HG03378 (cell line): ENCODE results near the gene TCF7.
A peak's percentile ranks its signal among the peaks of the same experiment; 100 is the strongest.

Source experiments
- ATAC-seq: cut with Tn5 transposase; IDR thresholded peaks from one replicate; pipeline ENCODE4 v1.9.1; 2021; ENCODE audit warnings: mild to moderate bottlenecking, moderate library complexity; ENCODE audit not compliant: unreplicated experiment

Gene TCF7

DNA sequence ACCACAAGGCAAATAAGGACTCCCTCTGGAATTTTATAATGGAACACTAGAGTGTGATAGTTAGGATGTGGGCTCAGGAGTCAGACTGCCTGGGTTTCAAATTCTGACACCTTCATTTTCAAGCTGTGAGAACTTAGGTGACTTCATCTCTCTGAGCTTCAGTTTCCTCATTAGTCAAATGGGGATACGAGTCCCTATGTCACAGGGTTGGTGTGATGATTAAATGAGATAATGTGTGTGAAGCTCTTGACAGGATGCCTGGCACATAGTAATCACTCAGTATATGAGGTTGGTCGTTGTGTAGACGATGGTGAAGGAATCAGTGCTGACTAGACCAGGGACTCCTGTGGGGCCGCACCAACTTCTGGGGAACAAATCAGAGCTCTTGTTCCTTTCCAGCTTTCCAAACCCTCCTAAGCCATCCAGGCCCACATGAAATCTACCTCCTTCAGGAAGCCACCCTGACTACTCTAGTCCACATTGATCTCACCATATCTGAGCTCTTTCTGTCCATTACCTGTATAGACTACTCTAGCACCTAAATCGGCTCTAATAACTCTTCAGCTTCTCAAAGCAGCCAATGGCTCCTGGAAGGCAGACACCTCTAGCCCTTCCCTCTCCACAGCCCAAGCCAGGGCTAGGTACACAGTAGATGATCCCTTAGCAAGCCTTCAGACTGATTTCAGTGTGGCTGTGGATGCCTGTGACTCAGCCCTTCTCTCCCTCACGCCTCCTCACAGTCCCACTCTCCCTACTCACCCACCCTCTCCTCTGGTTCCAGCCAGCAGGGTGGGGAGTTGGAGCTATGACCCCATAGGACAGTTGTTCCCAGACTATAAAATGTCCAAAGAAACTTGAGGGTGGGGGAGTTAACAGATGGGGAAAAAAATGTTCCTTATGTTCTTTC is 2.5 kb upstream of the TCF7 start:
- no peak for ATAC-seq

GRCh38 chr5:134112726-134113362 is 1.6 kb upstream of the TCF7 start:
- no peak for ATAC-seq

DNA sequence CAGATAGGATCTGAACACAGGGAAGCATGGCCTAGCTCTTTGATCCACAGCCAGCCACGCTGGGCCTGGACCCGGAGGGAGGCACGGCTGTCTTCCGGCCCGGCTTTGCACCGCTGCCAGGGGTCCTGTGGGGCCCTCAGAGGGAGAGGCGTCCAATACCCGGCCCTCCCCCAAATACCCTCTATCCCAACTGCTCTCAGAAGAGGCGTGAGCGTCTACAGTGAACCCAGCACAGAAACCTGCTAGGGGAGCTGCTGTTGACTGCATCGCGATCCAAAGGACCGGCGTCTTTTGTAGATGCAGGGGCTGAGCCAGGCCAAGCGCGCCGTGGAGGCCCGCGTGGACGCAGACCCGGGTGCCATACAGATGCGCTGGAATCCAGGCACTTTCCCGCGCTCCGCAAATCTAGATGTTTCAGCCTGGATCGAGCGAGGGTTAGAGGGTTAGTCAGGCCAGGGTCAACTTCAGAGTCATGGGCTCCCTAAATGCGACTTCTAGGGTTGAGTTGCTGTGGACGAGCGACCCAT is 1.1 kb upstream of the TCF7 start:
- ATAC-seq, result no peak

DNA sequence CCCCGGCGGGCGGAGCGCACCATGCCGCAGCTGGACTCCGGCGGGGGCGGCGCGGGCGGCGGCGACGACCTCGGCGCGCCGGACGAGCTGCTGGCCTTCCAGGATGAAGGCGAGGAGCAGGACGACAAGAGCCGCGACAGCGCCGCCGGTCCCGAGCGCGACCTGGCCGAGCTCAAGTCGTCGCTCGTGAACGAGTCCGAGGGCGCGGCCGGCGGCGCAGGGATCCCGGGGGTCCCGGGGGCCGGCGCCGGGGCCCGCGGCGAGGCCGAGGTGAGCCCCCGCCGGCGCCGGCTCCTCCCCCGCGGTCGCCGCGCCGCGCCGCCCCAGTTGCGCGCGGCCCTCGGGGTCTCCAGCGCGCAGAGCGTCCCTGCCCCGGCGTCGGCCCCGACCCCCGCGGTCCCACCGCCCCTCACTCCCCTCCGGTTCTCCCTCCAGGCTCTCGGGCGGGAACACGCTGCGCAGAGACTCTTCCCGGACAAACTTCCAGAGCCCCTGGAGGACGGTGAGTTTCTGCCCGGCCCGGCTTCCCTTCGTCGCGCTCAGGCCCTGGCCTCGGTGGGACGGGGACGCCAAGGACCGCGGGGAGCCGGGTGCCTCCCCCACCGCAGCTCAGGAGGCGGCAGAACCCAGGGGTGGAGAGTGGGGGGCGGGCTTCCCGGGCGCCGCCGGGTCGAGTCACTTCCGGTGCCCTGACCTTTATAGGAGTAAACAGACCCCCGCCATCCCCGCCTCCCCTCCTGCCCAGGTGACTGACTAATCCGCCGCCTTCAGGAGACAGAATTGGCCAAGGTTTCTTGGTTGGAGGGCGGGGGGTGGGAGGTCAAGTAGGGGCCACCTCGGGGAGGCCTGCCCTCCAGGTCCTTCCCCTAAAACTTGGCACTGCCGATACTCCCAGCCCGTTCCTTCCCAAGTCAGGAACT is 665 bp downstream of the TCF7 start:
- ATAC-seq, result no peak

DNA sequence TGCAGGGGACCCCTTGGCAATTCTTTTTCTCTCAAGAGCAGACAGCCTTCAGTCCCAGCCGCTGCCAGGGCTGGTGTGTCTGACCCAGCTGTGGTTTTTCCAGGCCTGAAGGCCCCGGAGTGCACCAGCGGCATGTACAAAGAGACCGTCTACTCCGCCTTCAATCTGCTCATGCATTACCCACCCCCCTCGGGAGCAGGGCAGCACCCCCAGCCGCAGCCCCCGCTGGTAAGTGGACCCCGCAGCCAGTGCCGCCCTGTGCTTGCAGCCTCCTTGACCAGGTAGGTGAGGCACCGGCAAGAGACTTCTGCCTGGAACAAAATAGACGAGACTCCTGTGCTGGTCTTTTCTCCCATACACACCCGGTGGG is 1.3 kb downstream of the TCF7 start:
- no peak for ATAC-seq

DNA sequence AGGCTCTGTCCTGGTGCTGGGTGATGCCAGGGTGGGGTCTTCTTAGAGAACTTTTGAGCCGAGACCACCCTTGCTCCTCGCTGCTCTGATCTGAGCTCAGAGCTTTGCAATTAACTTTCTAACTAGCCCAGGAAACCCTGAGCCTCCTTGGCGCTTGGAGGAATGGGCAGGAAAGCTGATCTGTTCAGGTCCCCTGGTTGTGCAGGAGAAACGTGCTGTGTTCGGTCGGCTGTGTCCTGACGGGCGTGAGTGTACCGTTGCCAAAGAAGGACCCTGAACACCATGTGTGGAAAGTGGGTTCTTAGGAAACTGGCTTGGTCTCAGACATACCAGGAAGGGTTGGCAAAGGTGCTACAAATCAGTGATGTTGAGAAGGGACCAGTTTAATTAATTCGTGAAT is 1.8 kb downstream of the TCF7 start:
- no peak for ATAC-seq

- ATAC-seq, result no peak
Measured at GRCh38 chr5:134116789-134117761, 2.6 kb downstream of the TCF7 start.

DNA sequence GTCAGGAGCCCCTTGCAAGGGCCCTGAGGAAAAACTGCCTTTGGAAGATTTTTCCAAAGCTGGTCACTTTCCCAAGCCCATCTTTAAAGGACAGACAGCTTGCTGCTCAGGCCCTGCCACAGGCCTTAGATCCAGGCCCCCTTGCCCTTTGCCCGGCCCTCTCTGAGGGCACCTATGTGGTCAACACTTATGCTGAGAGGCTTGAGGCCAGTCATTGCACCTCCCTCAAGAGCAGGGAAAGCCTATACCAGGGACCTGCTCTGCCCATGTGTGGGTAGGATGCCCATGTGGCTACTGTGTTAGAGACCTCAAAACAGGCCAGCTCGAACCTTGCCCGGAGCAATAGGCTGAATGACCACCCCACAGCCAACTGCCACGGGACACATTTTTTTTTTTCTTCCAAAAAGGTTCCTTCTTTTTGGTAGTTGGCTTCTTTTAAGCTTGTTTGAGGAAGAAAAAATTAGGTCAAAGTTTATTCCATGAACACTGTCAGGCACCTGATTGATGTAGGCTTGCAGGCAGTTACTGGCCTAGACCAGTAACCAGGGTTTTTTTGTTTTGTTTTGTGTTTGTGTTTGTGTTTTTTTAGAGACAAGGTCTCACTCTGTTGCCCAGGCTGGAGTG is 3.8 kb downstream of the TCF7 start:
- ATAC-seq, result no peak

DNA sequence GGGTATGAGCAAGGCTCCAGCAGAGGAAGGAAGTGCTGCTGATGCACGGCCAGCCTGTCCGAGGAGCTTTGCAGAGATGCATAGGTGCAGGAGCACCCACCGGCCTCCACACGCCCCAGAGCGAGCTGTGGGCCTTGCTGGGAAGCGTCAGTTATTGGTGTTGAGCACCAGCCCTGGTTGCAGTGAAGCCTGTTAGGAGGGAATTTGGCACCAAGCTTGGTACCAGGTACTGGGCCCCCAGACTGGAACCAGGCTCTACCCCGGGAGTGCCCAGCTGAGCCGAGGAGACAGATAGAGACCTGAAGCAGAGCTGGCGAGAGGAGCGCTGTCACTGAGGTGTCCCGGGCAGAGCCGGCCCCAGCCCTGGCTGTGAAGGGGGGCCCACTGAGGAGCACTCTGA is 5.2 kb downstream of the TCF7 start:
- no peak for ATAC-seq

GRCh38 chr5:134120386-134121138 is 6.1 kb downstream of the TCF7 start:
- no peak for ATAC-seq

GRCh38 chr5:134122530-134122929 is 8.0 kb downstream of the TCF7 start:
- no peak for ATAC-seq

DNA sequence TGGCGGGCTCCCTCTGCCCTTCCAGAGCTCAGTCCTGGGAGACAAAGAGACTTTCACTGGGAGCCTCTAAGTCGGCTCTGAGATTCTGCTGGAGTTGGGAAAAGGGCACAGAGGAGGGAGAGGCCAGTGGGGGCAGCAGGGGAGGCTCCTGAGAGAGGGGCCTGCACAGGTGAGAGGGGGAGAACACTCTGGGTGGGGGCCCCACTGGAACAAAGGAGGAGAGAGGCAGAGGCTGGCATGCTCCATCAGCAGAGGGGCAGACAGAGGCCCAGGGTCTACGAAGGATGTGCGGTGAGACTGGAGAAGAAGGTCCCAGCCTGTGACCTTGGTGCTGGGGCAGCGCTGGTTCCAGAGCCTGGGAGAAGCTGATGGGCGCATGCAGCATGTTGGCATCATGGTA is 8.9 kb downstream of the TCF7 start:
- no peak for ATAC-seq

DNA sequence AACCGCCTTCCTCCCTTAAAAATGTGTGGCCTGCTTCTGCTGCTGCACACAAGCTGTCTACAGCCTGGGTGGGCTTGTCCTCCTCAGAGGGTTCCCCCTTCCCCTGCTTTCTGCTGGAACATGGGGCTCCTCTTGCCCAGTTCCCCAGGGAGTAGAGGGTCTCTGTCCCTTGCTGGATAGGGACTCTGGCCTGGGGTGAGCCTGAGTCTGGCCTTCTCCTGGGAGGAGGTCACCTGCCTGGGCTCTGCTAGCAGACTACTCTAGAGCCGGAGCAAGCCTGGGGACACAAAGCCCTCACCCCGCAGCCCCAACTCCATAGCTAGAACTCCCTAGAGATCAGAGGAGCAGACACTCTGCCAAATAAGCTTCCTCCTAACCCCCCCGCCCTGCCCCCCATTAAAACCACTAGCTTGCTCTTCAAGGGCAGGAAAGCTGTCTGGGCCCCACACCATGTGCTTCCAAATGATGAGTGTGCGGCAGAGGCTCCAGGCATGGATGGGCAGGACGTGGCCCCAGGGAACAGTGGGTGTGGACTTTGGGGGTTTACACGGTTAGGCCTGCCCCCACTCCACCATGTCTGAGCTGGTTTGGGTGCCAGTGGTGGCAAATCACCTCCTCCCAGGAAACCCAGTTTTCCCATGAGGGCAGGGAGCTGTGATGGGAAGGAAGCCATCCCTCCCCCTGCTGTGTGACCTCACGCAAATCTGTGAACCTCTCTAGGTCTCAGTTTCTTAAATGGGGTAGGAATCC is 10.0 kb downstream of the TCF7 start:
- no peak for ATAC-seq

GRCh38 chr5:134125039-134126015 is 10.8 kb downstream of the TCF7 start:
- no peak for ATAC-seq

GRCh38 chr5:134127376-134127861 is 12.9 kb downstream of the TCF7 start:
- peak; percentile 36 for ATAC-seq

DNA sequence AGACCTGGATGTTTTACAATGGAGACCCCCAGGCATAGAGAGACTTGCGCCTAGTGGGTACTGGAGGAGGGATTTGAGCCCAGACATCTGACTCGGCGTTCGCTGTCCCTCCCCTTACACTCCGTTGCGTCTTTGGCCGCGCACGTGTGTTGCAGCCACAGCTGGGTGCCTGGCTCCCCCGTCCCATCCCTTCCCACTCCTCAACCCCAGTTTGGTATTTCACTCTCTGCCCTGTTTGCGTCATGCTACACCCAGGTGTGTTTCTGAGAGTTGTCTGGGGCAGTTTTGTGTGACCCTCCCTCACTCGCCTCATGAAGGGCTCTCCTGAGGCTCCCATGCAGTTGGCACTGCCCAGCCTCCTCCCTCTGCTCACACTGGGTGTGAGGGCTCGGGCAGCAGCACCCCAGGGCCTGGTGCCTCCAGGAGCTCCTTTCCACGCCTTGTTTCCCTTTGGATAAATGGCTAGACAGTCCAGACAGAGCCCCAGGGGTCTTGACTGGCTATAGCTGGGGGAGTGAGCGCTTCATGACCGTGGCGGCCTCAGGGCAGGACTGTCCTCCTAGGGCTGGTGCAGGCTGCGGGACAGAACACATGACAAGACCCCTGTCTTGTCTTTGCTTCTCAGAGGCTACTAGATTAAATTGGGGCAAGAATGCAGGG is 13.6 kb downstream of the TCF7 start:
- no peak for ATAC-seq
